Natural killer cell (primary cell): ENCODE data around the gene ZNF74. TPM values are rescaled to one million over a fixed set of nuclear protein-coding genes. Genes with fewer than 3 reads are reported as not detected.
"Not testable (repeated sequence)": the region's sequence is repeated elsewhere in the genome, so short reads cannot be mapped to it uniquely, and the experiment has no call there.

Experiments
- ATAC-seq, 3 donors: fragments of 150-1000 bp in 2 of 3; fragments of 200-7000 bp in 1 of 3; cut with Tn5 transposase; 1 replicate in 1 of 3; 2 replicates in 2 of 3; pipeline ENCODE4 v1.10.0; 2021; ENCODE audit warnings: mild to moderate bottlenecking in 2 of 3, moderate library complexity in 2 of 3
- DNase-seq, 2 donors: peaks; one replicate each; pipeline versions ENCODE4 v3.0.0 to v3.0.0-alpha.2; 2013 to 2021; ENCODE audit warnings: mixed read lengths in 1 of 2
- H3K27ac ChIP-seq: one replicate; pipeline ENCODE4 v1.5.1; 2013; ENCODE audit warnings: mild to moderate bottlenecking, low read length
- H3K27me3 ChIP-seq: one replicate; pipeline ENCODE4 v1.6.1; 2013; ENCODE audit warnings: low read length; ENCODE audit not compliant: control insufficient read depth, insufficient read depth
- H3K36me3 ChIP-seq: one replicate; pipeline ENCODE4 v1.6.1; 2013; ENCODE audit warnings: low read length; ENCODE audit not compliant: control insufficient read depth, insufficient read depth
- H3K4me1 ChIP-seq: one replicate; pipeline ENCODE4 v1.6.1; 2013; ENCODE audit warnings: low read length; ENCODE audit not compliant: control insufficient read depth, insufficient read depth
- H3K4me3 ChIP-seq: one replicate; pipeline ENCODE4 v1.5.1; 2013; ENCODE audit warnings: low read length
- H3K9me3 ChIP-seq: one replicate; pipeline ENCODE4 v1.6.1; 2013; ENCODE audit warnings: low read length; ENCODE audit not compliant: control insufficient read depth, insufficient read depth
- H3K27ac Mint-ChIP-seq, 2 donors: one replicate each; pipeline ENCODE4 v1.8.0; 2022; ENCODE audit warnings: mild to moderate bottlenecking in 2 of 2, mixed read lengths in 2 of 2, moderate library complexity in 1 of 2
- H3K27me3 Mint-ChIP-seq, 2 donors: one replicate each; pipeline ENCODE4 v1.8.0; 2022; ENCODE audit warnings: low read depth in 2 of 2, mixed read lengths in 2 of 2
- H3K36me3 Mint-ChIP-seq: one replicate; pipeline ENCODE4 v1.8.0; 2022; ENCODE audit warnings: mixed read lengths
- H3K4me1 Mint-ChIP-seq, 2 donors: one replicate each; pipeline ENCODE4 v1.8.0; 2022; ENCODE audit warnings: mixed read lengths in 2 of 2
- H3K4me3 Mint-ChIP-seq: one replicate; pipeline ENCODE4 v1.8.0; 2022; ENCODE audit warnings: mild to moderate bottlenecking, moderate library complexity, mixed read lengths
- H3K9me3 Mint-ChIP-seq, 2 donors: one replicate each; pipeline ENCODE4 v1.8.0; 2022; ENCODE audit warnings: mixed read lengths in 2 of 2
- WGBS: methylation state at CpG from one replicate; pipeline ENCODE4 v1.1.7; 2013; ENCODE audit warnings: missing lambda C conversion rate; ENCODE audit not compliant: insufficient coverage; 5-methylcytosine and 5-hydroxymethylcytosine counted together
- intact Hi-C: fragments of 100-400 bp; cut with micrococcal nuclease; formaldehyde crosslinking; loops from one replicate; pipeline ENCODE4 v1.14.2; 2022
- total RNA-seq, 4 donors: library from RNA; stranded (reverse); fragments of 120-200 nt in 1 of 4; gene quantifications; one replicate each; pipeline versions ENCODE4 v1.2.3 to v1.2.4, GENCODE V29; 2013 to 2022

The ZNF74 gene
- total RNA-seq, 3 donors from 2014 or later (not counting 1 experiment from before 2014, with no cell fraction given): 7.7 to 18.2 (median 10.4) TPM

DNA sequence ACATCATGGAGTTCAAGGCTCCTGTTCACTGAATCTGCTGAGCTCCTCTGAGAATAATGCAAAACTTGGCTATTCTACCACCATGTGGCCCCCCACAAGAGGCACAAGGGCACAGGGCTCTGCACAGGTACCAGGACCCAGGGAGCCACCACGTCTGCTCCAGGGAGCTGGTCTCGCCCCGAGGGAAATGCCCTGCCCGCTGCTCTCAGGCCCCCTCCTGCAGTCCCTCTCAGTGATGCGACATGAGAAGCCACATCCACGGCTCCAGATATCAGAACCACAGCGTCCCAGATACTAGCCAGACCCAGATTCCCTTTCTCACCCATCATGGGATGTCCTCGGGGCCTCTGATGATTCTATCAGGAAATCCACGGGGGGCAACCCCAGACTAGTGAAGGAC lies 27.1 kb upstream of the ZNF74 start:
- ATAC-seq, H3K27ac Mint-ChIP-seq, H3K27me3 ChIP-seq, intact Hi-C loops, H3K4me3 ChIP-seq, H3K9me3 Mint-ChIP-seq, H3K4me1 Mint-ChIP-seq, DNase-seq, H3K4me3 Mint-ChIP-seq, H3K9me3 ChIP-seq, H3K27me3 Mint-ChIP-seq, H3K4me1 ChIP-seq, H3K36me3 ChIP-seq, H3K27ac ChIP-seq, H3K36me3 Mint-ChIP-seq: not testable (repeated sequence)
- 92% methylated on average over 8 of the region's 9 CpGs for WGBS

DNA sequence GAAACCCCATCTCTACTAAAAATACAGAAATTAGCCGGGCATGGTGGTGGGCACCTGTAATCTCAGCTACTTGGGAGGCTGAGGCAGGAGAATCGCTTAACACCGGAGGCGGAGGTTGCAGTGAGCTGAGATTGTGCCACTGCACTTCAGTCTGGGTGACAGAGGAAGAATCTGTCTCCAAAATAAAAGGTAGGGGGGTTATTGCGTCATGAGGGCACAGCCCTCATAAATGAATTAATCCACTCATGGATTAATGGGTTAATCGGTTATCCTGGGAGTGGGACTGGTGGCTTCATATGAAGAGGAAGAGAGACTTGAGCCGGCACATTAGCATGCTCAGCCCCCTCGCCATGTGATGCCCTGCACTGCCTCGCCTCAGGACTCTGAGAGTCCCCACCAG lies 25.1 kb upstream of the ZNF74 start:
- WGBS: 81% methylated on average over 6 of the region's 9 CpGs
- H3K27ac ChIP-seq, intact Hi-C loops, H3K4me3 ChIP-seq, H3K4me1 Mint-ChIP-seq, H3K36me3 Mint-ChIP-seq, H3K9me3 Mint-ChIP-seq, H3K36me3 ChIP-seq, ATAC-seq, DNase-seq, H3K27me3 Mint-ChIP-seq, H3K27me3 ChIP-seq, H3K4me1 ChIP-seq, H3K9me3 ChIP-seq, H3K4me3 Mint-ChIP-seq, H3K27ac Mint-ChIP-seq: not testable (repeated sequence)

DNA sequence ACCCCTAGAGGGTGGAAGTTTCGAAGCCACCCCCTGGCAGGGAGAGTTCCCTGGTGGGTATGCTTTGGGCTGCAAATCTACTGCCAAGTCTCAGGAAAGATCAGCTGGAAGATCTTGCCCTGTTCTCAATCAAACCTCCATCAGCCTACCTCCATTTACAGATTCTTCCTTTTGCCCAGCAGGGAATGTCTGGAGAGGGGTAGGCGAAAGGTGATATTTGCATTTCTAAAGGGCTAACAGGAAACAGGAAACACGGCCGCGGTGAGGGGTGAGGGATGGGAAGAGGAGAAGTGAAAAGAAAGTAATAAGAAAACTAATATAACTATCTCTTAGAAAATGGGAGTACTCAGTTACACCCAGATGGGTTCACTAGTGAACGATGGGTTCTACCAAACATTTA lies 22.3 kb upstream of the ZNF74 start:
- H3K27me3 Mint-ChIP-seq, H3K4me1 Mint-ChIP-seq, H3K27ac Mint-ChIP-seq, H3K4me1 ChIP-seq, H3K36me3 Mint-ChIP-seq, ATAC-seq, H3K36me3 ChIP-seq, H3K9me3 Mint-ChIP-seq, DNase-seq, H3K27ac ChIP-seq, H3K27me3 ChIP-seq, intact Hi-C loops, H3K4me3 ChIP-seq, H3K4me3 Mint-ChIP-seq, H3K9me3 ChIP-seq: not testable (repeated sequence)
- WGBS: no CpG with 5 or more reads among the region's 6 CpGs

DNA sequence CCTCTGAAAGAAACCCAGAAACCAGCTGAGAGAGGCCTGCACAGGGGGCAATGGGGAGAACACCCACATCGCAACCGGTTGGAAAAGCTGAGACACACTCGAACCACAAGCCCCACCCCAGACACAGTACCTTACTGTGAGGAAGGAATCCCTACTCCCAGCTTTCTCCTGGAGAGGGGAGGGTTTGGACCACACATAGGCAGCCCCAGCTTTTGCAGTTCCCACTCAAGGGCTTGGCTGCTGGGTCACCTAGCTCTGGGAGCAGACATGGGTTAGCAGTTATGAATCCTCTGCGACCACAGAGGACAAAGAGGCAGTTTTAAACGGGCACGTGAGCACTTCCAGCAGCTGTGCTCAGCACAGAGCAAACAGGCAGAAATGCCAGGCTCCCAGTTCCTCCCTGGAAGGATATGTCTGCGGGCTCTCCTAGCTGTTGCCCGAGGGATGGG lies 21.5 kb upstream of the ZNF74 start:
- 26% methylated on average over 3 of the region's 8 CpGs for WGBS

DNA sequence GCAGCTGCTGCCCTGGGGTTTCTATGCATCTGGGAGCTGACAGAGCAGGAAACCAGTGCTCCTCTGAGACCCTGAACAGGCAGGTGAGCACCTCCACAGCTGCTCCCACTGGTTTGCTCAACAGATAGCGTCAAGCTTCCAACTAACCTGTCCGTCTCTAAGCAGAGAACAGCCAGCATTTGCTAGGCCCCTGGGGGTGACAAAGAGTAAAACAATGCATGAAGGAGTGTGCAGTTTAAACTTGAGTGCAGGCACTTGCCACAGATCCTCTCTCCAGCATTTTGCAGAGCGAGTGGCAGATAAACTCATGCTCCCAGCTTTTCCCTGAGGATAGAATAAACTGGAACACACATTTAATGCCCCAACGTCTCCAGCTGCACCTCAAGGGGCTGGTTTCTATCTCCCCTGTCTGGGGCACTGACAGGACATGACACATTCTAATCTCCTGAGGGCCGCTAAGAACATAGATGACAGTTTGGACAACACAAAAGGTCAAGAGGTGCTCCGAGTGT lies 20.7 kb upstream of the ZNF74 start:
- DNase-seq, intact Hi-C loops, H3K27ac Mint-ChIP-seq, H3K9me3 Mint-ChIP-seq, H3K27me3 ChIP-seq, H3K4me3 ChIP-seq, H3K4me1 ChIP-seq, H3K4me3 Mint-ChIP-seq, H3K36me3 ChIP-seq, H3K36me3 Mint-ChIP-seq, H3K27me3 Mint-ChIP-seq, H3K4me1 Mint-ChIP-seq, ATAC-seq, H3K9me3 ChIP-seq, H3K27ac ChIP-seq: not testable (repeated sequence)
- WGBS: 76% methylated on average over 6 of the region's 6 CpGs

More for the DNA sequence above, 21.5 kb upstream of the ZNF74 start:
- intact Hi-C loops, H3K27me3 ChIP-seq, H3K27me3 Mint-ChIP-seq, H3K9me3 ChIP-seq, H3K36me3 Mint-ChIP-seq, ATAC-seq, H3K27ac ChIP-seq, H3K4me1 Mint-ChIP-seq, H3K36me3 ChIP-seq, H3K4me3 Mint-ChIP-seq, H3K27ac Mint-ChIP-seq, H3K9me3 Mint-ChIP-seq, H3K4me1 ChIP-seq, H3K4me3 ChIP-seq, DNase-seq: not testable (repeated sequence)

DNA sequence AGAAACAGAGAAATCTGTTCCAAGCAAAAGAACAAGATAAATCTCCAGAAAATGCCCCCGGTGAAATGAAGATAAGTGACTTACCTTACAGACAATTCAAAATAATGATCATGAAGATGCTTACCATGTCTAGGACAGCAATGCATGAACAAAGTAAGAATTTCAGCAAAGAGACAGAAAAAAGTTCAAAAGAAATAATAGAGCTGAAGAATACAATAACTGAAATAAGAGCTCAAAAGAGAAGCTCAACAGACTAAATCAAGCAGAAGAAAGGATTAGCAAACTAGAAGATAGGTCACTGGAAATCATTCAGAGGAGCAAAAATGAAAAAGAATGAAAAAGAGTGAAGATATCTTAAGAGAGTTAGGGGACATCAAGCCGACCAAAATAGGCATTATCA lies 19.8 kb upstream of the ZNF74 start:
- H3K27ac Mint-ChIP-seq, H3K9me3 Mint-ChIP-seq, H3K9me3 ChIP-seq, intact Hi-C loops, ATAC-seq, H3K4me3 Mint-ChIP-seq, H3K4me1 Mint-ChIP-seq, H3K27me3 ChIP-seq, H3K4me1 ChIP-seq, H3K36me3 ChIP-seq, DNase-seq, H3K4me3 ChIP-seq, H3K36me3 Mint-ChIP-seq, H3K27ac ChIP-seq, H3K27me3 Mint-ChIP-seq: not testable (repeated sequence)
- no CpG with 5 or more reads among the region's 2 CpGs for WGBS

DNA sequence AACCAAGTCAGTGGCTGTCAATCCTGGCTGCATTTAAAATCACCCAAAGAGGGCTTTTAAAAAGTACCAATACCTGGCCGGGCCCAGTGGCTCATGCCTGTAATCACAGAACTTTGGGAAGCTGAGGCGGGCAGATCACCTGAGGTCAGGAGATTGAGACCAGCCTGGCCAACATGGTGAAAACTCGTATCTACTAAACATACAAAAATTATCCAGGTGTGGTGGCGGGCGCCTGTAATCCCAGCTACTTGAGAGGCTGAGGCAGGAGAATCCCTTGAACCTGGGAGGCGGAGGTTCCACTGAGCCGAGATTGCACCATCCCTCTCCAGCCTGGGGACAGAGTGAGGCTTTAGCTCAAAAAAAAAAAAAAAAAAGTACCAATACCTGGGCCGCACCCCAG lies 17.7 kb upstream of the ZNF74 start:
- H3K36me3 Mint-ChIP-seq, ATAC-seq, H3K4me1 Mint-ChIP-seq, DNase-seq, H3K9me3 ChIP-seq, H3K27ac ChIP-seq, H3K4me3 Mint-ChIP-seq, H3K9me3 Mint-ChIP-seq, H3K36me3 ChIP-seq, H3K4me3 ChIP-seq, H3K27me3 Mint-ChIP-seq, H3K27me3 ChIP-seq, intact Hi-C loops, H3K4me1 ChIP-seq, H3K27ac Mint-ChIP-seq: not testable (repeated sequence)
- 95% methylated on average over 7 of the region's 8 CpGs for WGBS

DNA sequence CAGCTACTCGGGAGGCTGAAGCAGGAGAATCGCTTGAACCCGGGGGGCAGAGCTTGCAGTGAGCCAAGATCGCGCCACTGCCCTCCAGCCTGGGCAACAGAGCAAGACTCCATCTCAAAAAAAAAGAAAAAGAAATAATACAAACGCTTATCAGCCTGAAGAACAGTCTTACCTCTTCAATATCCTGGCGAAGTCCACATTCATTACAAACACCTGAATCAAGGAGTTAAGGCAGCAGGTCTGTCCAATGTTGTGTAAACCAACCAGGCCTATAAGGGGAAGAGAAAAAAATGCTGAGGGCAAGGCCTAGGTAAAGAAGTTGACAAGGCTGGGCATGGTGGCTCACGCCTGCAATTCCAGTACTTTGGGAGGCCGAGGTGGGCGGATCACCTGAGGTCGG lies 17.0 kb upstream of the ZNF74 start:
- H3K27ac Mint-ChIP-seq, H3K4me3 Mint-ChIP-seq, DNase-seq, ATAC-seq, H3K36me3 Mint-ChIP-seq, intact Hi-C loops, H3K27me3 ChIP-seq, H3K27ac ChIP-seq, H3K4me1 Mint-ChIP-seq, H3K36me3 ChIP-seq, H3K4me1 ChIP-seq, H3K9me3 Mint-ChIP-seq, H3K27me3 Mint-ChIP-seq, H3K9me3 ChIP-seq, H3K4me3 ChIP-seq: not testable (repeated sequence)
- 90% methylated on average over 9 of the region's 11 CpGs for WGBS
